Measurements from ENCODE around the gene RC3H2.

DNA sequence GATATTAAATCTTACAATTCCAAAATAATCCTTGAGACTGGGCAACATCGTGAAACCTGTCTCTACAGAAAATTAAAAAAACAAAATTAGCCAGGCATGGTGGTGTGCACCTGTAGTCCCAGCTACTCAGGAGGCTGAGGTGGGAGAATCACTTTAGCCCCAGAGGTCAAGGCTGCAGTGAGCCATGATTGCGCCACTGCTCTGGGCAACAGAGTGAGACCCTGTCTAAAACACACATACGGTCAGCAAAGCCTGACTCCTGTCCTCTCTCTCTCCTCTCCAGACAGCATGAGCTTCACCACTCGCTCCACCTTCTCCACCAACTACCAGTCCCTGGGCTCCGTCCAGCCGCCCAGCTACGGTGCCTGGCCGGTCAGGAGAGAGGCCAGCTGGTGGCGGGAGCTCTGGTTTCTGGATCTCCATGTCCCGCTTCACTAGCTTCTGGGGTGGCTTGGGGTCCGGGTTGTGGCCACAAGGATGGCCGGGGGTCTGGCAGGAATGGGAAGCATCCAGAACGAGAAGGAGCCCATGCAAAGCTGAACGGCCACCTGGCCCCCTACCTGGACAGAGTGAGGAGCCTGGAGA, 67.8 kb downstream of the RC3H2 start:
- TF ChIP-seq, protein P1, sequence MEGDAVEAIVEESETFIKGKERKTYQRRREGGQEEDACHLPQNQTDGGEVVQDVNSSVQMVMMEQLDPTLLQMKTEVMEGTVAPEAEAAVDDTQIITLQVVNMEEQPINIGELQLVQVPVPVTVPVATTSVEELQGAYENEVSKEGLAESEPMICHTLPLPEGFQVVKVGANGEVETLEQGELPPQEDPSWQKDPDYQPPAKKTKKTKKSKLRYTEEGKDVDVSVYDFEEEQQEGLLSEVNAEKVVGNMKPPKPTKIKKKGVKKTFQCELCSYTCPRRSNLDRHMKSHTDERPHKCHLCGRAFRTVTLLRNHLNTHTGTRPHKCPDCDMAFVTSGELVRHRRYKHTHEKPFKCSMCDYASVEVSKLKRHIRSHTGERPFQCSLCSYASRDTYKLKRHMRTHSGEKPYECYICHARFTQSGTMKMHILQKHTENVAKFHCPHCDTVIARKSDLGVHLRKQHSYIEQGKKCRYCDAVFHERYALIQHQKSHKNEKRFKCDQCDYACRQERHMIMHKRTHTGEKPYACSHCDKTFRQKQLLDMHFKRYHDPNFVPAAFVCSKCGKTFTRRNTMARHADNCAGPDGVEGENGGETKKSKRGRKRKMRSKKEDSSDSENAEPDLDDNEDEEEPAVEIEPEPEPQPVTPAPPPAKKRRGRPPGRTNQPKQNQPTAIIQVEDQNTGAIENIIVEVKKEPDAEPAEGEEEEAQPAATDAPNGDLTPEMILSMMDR (IDR thresholded peaks at IDR 0.05), result no peak
- TF ChIP-seq ZNF263 (CRISPR knock-in tag; IDR thresholded peaks at IDR 0.05; ENCODE audit: low read depth) (no peak), NFYB (CRISPR knock-in tag; conservative IDR thresholded peaks at IDR 0.05; ENCODE audit: low read depth) (no peak)

Measured in WTC11 (cell line).